Stimulated activated CD4-positive, alpha-beta T cell treated with anti-CD3 and anti-CD28 coated beads, Interleukin-15, amount 100 ng/mL, for 48 hours (primary cell): ENCODE data around the gene FCRL2.
"Not testable (repeated sequence)": the region's sequence is repeated elsewhere in the genome, so short reads cannot be mapped to it uniquely, and the experiment has no call there.

Experiments
- DNase-seq, 2 donors: peaks; one replicate each; pipeline ENCODE4 v3.0.0-alpha.2; 2020; ENCODE audit warnings: low read depth in 2 of 2

Gene FCRL2

DNA sequence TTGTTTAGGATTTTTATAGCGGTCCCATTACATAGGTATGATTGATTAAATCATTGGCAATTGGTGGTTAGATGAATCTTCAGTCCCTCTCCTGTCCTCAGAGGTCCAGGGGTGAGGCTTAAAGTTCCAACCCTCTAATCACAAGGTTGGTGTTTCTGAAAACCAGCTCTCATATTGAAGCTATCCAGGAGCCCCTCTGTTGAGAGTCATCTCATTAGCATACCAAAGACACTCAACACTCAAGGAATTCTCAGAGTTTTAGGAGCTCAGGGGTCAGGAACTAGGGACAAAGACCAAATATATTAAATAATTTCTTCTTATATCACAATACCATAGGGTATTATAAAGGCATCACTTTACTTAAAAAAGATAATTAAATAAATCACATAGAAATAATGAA is 23.3 kb downstream of the FCRL2 start:
- DNase-seq: no peak

DNA sequence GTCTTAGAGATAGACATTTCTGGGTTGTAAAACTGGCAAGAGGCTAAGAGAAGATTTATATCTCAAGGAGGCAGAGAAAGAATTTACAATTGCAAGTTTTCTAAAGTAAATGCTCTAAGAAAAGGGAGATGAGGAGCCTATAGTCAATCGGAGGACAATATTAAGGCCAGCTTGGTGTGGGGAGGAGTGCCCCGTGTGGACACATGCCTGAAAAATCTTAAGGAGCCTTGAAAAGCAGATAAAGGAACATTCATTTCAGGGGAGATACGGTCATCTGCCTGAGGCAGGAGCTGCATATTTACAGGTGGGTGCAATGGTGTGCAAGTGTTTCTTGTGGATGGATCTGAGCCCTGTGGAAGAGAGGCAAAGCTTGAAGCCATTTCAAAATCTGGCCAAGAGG is 25.6 kb downstream of the FCRL2 start:
- DNase-seq: no peak

DNA sequence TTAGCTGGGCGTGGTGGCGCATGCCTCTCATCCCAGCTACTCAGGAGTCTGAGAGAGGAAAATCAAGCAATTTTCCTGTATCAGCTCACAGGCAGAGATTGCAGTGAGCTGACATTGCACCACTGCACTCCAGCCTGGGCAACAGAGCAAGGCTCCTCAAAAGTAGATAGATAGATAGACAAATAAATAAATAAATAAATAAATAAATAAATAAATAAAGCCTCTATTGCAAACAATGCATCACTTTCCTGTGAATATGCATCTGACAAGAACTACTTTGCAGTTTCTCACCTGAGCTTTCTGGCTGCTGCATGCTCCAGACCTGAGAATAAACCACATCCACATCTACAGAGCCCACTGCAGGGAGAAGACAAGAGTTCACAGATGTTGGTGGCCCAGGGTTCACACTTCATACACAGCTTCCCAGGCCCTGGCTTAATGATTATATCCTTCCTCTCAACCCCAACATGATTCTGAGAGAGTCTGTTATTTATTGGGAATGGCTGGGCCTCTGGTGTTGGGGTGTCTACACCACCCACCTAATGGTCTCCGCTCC is 28.6 kb downstream of the FCRL2 start:
- DNase-seq: no peak

DNA sequence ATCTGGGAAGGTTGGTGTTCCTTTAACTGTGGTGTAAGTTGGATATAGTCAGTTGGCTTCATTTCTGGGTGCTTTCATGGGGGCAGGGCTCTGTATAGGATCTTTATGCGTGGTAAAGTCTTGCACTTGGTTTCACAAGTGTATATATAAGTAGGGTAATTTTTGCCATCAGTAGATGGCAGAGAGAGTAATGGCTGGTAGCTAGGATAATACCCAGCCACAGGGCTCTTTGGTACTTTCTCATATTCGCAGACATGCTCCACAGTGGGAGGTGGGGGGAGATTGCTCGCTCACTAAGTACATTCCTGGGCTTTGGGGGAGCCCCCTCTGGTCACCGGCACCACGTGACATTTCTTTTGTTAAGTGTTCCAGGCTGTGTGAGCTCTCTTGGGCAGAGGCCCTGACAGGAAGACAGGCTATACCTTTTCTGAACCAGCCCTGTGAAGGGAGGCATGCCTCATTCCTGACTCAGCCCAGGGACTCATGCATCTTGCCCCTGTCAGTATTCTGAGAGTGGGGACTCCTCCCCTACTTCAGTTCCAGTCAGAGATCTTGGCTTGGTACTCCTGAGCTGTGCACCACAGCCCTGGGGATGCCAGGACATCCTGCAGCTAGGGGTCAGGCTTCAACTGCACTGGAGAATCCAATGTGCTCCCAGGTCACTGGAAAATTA is 37.6 kb downstream of the FCRL2 start:
- DNase-seq: no peak

DNA sequence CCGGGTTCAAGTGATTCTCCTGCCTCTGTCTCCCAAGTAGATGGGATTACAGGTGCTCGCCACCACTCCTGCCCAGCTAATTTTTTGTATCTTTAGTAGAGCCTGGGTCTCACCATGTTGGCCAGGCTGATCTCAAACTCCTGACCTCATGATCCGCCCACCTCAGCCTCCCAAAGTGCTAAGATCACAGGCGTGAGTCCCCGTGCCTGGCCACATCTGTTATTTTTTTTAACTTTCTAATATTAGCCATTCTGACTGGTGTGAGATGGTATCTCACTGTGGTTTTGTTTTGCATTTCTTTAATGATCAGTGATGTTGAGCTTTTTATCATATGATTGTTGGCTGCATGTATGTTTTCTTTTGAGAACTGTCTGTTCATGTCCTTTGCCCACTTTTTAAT is 40.9 kb downstream of the FCRL2 start:
- DNase-seq: not testable (repeated sequence)

DNA sequence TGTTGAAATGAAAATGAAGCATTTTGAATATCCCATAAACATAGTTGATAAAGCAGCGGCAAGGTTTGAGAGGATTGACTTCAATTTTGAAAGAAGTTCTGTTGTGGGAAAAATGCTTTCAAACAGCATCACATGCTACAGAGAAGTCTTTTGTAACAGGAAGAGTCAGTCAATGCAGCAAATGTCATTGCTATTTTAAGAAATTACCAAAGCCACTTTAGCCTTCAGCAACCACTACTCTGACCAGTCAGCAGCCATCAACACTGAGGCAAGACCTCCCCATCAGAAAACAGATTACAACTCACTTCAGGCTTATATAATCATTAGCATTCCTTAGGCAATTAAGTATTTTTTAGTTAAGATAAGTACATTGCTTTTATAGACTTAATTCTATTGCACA is 42.6 kb downstream of the FCRL2 start:
- no peak for DNase-seq

DNA sequence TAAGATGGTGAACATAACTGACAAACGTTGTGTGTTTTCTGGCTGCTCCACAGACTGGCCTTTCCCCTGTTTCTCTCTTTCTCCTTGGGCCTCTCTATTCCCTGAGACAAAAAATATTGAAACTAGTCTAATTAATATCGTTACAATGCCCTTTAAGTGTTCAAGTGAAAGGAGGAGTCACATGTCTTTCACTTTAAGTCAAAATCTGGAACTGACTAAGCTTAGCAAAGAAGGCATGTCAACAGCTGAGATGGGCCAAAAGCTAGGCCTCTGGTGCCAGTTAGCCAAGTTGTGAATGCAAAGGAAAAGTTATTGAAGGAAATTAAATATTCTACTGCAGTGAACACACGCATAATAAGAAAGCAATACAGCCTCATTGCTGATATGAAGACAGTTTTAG is 44.2 kb downstream of the FCRL2 start:
- no peak for DNase-seq

DNA sequence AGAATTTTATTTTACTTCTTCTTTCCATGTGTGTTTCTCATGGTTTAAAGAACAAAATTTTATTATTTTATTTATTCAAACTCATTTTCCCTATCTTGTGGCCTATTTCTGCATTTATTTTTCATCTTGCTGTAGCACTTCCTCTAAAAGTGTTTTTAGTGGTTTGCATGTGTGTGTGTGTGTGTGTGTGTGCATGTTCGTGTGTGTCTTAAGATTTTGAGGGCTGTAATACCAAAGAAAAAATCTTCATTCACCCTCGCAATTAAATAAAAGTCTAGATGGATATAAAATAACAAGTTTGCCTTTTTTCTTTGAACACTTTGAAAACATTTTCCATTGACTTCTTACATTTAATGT is 51.7 kb downstream of the FCRL2 start:
- DNase-seq: no peak

DNA sequence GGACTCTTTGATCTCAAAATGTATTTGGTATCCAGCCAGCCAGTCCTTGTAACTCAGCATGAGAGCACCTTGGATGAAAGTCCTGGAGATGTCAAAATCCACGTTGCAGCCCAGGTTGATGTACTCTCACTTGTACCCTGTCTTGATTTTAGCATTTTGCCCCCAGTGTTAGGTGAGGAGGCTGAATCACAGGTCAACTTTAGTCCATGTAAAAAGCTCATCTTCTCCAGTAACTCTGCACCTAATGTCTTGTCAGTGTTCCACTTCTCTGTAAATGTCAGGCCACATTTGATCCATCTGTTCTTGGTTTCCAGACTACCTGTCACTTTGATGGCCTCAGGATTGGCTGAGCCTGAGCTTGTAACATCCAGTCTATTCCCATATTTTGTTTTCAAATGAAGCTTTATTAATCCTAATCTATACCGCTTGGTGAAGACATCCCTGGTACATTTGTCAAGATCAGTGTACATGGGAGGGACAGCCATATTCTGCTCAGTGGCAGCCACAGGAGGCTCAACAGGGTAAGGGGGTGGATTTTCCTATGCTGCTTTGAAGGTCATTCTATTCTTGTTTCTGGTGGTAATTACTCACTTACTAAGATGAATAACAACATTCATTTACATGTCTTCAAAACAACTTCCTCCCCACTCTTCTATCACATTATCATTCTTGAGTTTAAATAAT is 52.3 kb downstream of the FCRL2 start:
- DNase-seq: no peak

DNA sequence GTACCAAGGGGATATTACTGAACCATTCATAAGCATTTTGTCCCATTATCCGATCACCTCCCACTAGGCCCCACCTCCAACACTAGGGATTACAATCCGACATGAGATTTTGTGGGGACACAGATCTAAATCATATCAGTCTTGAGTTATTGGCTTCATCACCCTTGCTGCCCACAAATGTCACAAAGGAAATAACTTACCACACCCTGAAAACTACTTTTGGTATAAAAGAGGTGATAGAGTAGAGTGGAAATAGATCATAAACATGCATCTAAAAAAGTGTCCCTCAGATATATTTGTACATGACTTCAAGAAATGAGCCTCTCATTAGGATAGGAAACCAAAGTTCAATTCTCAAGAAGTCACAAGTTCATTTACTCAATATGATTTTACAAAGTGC is 53.8 kb downstream of the FCRL2 start:
- DNase-seq: no peak

DNA sequence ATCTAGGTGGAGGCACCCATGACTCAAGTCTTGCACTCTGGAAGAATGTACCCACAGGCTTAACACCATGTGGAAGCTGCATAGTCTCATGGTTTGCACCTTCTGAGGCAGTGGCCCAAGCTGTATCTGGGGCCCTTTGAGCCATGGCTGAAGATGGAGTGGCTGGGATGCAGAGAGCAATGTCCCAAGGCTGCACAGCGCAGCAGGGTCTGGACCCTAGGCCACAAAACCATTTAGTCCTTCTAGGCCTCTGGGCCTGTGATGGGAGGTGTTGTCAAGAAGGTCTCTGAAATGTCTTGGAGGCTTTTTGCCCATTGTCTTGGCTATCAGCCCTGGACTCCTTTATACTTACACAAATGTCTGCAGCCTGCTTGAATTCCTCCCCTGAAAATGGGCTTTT is 54.9 kb downstream of the FCRL2 start:
- DNase-seq: no peak

DNA sequence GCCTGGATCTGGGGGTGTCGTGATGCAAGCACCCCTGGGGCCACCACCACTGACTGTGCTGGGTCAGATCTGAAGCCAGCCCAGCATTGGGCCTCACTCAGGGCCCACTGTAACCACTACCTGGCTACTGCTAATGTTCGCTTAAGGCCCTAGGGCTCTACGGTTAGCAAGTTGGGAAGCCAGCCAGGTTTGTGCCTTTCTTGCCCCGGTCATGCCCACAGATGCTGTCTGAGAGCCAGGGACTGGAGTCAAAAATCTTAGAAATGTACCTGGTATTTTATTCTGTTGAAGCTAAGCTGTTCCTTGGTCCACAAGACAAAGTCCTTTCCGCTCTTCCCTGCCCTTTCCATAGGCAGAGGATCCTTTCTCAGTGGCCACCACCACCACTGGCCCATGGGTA is 61.2 kb downstream of the FCRL2 start:
- DNase-seq: no peak

DNA sequence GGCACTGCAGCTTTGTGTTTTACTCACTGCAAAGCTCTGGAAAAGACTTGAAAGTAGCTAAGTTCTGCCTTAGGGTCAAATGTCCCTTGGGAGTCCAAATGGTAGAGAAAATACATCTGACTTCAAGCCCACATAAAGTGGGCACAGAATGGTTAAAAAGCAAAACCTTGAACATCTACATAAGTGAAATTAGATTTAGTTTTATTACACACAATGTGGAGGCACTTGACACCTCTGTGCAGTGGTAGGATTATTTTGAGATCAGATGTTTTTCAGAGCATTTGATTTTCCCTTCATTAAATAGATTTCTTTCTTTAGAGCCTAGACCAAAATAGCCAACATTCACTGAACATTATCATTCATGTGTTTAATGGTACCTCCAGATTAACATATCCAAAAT is 65.1 kb downstream of the FCRL2 start:
- DNase-seq: no peak

DNA sequence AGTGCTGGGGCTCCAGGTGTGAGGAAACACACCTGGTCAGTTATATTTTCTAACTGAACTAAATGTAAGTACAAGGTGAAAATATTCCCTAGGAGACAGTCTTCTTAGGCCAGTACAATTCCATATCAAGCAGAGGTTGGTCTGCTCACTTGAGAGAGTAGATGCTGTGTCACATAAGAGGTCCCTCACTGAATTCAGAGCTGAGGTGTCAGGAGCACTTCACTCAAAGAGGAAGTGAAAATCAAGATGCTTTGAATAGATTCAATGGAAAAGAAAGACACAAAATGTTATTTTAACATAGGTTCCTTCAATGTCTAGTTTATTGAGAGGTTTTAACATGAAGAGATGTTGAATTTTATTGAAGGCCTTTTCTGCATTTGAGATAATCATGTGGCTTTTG is 72.1 kb downstream of the FCRL2 start:
- no peak for DNase-seq

DNA sequence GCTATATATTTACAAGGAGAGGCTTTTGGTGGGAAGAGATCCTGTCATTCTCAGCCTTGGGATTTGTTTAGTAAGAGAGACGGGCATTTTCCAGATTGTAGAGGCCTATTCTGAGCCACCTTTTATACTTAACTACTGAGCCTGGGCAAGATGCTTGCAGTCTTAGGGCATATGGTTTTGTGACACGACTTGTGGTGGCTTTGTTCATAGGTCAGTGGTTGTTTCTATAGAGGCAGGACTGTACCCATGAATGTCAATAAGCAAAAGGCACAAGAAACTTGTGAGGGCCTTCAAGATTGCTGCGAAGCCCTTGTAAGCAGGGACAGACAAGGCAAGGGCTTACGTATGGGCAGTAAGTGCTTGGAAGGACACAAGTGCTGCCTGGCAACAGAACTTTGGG is 73.0 kb downstream of the FCRL2 start:
- no peak for DNase-seq

DNA sequence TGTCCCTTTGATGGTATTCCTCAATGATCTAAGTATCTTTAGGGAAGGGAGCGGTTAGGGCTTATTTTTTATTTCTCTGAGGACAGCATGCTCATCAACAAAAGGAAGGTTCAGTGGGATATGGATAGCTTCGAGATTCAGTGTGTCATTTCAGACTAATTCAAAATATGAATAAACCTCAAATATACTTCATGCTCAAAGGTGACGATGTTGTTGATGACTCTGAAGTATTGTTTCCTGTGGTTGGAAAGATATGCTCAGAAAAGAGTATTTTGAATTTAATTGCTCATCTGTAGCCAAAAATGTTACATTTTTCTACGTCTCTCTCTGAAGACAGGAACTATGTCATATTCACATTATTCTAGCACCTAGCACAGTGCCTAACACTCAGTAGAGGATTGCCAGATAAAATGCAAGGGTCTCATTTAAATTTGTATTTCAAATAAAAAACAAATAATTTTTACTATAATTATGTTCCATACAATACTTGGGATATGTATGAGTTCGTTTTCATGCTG is 74.6 kb downstream of the FCRL2 start:
- no peak for DNase-seq

DNA sequence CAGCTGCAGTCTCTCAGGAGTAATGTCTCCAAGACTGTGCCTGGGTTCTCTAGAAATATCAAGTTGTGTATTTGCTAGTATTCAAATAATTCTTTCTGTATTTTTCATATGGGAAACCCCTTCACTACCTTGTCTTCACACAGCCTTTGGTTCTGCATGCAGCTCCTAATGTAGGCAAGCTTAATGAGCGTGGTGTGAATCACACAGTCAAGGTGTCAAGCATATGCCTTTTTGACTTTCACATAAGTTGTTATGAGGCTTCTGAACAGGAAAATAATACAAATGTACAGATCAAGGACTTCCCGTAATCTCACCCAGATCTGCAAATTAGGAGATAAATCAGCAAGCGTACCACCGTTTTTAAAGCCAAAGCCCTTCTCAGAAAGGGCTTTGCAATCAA is 76.2 kb downstream of the FCRL2 start, which contains the start of gene FCRL3:
FCRL3 (minus strand) TSS at position 38 of the 400 bp plus-strand sequence. CDS start 280 bp downstream, outside the sequence.
- DNase-seq: no peak

DNA sequence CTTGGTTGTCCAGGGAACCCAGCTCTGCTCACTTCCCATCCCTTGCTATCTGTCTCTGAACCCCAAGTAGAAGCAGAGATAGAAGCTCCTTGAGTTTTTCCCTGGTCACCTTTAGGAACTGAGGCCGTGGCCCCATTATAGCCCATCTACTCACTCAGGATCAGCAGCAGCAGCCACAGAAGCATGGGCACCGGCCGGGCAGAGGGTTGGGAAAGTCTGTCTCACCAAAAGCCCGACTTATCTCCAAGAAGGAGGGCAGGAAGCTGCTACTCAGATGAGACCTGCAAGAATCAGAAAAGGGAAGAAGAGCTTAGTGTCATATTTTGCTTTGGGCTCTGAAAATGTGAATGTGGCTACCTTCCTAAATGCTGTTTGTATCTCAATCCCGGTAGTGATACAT is 76.6 kb downstream of the FCRL2 start:
- DNase-seq: no peak

DNA sequence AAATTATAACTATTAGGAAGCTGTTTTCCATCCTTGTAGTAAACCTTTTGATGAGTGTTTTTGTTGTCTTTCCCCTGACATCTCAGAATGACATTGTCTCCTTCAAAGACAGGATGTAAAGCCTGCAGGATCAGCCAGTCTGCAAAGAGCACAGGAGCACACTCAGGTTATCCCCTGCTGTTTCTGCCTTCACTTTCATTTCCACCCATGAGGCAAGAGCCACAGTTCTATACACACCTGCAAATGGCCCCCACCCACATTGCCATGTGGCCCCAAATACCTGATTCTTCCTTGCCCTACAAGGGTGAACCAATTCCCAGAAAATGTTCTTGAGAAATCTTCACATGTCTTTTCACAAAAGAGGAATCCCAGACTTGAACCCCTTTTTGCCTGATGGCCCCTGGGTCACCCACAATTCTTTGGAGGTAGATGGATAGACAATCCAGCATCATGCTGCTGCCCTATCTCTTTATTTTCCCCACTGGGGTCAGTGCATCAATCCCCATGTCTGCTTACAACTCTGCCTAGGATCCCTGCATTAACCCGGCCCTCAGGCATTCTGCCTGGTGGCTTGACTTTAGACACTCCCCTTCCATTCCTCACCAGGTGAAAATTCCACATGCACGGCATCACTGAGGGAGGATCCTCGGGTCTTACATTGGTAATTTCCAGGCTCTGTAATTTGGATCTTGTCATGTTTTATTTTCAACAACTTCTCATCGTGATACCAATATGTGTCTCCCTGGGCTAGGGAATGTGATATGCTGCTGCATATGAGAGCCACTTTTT is 79.0 kb downstream of the FCRL2 start:
- no peak for DNase-seq

DNA sequence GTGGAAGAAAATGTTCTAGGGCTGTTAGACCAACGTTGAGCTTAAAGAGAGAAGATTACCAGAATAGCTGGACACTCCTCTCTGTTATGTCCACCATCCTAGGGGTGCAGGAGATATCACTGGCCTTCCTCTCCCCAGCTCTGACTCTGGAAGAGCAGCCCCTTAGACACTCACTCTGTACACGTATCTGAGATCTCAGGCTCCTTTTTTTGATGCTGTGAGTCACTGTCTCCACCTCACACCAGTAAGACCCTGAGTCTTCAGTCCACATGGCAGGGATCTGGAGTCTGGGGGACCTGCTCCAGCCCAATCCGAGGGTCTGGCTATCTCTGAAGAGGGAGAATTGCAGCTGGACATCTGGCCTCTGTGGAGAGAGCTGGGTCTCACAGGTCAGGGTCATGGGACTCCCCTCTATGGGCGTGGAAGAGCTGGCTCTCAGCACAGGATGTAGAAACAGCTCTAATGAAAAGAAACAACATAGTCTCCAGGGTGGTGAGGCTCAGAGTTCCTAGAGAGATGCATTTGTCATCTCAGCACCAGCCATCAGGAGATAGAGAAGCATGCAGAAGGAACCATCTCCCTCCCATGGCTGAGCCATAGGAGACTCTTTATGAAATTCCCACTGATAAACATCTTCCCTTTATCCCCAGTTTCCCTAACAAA is 79.8 kb downstream of the FCRL2 start:
- DNase-seq: no peak
